ENCODE measurements around the gene EARS2. TPM values are rescaled to one million over a fixed set of nuclear protein-coding genes. Genes with fewer than 3 reads are reported as not detected.

The EARS2 gene
- polyA plus RNA-seq, 1 donor from 2014 or later, result 22.2 TPM

- Histone ChIP-seq H3K9ac (ENCODE audit: low read length) (no peak overlapping the region), H3K4me2 (ENCODE audit: low read length) (no peak overlapping the region), H3K4me3 (ENCODE audit: low read length) (no peak overlapping the region), H3K9me2 (ENCODE audit: insufficient read depth, low read length) (no peaks in the 10 kb centered on the region), H3K36me3 (ENCODE audit: insufficient read depth, low read length) (no peaks in the 10 kb centered on the region), H2AFZ (ENCODE audit: low read depth, low read length) (no peak overlapping the region), H3F3A (ENCODE audit: insufficient read depth, low read length, poor library complexity, severe bottlenecking) (no peaks in the 10 kb centered on the region), H3K79me2 (replicated peaks; ENCODE audit: insufficient read depth, low read length) (no peaks in the 10 kb centered on the region), H3K9me3 (ENCODE audit: low read length) (no peaks in the 10 kb centered on the region), H4K20me1 (ENCODE audit: insufficient read depth) (no peaks in the 10 kb centered on the region), H3K27me3 (ENCODE audit: insufficient read depth, low read depth, low read length) (no peaks in the 10 kb centered on the region), H3K27ac (ENCODE audit: low read length) (no peak overlapping the region)
- no peak for TF ChIP-seq POLR2AphosphoS5 (IDR thresholded peaks at IDR 0.05)
- no peak for TF ChIP-seq RAD21 (conservative IDR thresholded peaks at IDR 0.05)
- TF ChIP-seq EP300 (conservative IDR thresholded peaks at IDR 0.05; ENCODE audit: poor library complexity, severe bottlenecking), result no peak
- no peak for TF ChIP-seq MXI1 (conservative IDR thresholded peaks at IDR 0.05; ENCODE audit: poor library complexity, severe bottlenecking)
- TF ChIP-seq TAF1 (IDR thresholded peaks at IDR 0.05; ENCODE audit: low read depth), result no peak
- TF ChIP-seq CTCF (IDR thresholded peaks at IDR 0.05; ENCODE audit: poor library complexity, severe bottlenecking), result no peak
Measured at GRCh38 chr16:23482778-23483177, 74.4 kb downstream of the EARS2 start.

- no peaks in the 10 kb centered on the region for H3K9me3 ChIP-seq (ENCODE audit: low read length)
- H3K9ac ChIP-seq (ENCODE audit: low read length), result no peak overlapping the region
- H3K36me3 ChIP-seq (ENCODE audit: insufficient read depth, low read length), result no peaks in the 10 kb centered on the region
- H3K4me2 ChIP-seq (ENCODE audit: low read length), result no peak overlapping the region
- H2AFZ ChIP-seq (ENCODE audit: low read depth, low read length), result no peak overlapping the region
- TF ChIP-seq REST (IDR thresholded peaks at IDR 0.05; ENCODE audit: borderline replicate concordance), result no peak
- no peak for TF ChIP-seq EZH2 (IDR thresholded peaks at IDR 0.05; ENCODE audit: borderline replicate concordance, insufficient read depth, low read length, poor library complexity, severe bottlenecking)
- no peak for TF ChIP-seq CTCF (IDR thresholded peaks at IDR 0.05; ENCODE audit: poor library complexity, severe bottlenecking)
- no peak for TF ChIP-seq RAD21 (conservative IDR thresholded peaks at IDR 0.05)
- TF ChIP-seq POLR2AphosphoS5 (IDR thresholded peaks at IDR 0.05), result no peak
- no peak for TF ChIP-seq SMC3 (conservative IDR thresholded peaks at IDR 0.05; ENCODE audit: poor library complexity)
- TF ChIP-seq EP300 (conservative IDR thresholded peaks at IDR 0.05; ENCODE audit: poor library complexity, severe bottlenecking), result no peak
- no peak for TF ChIP-seq MXI1 (conservative IDR thresholded peaks at IDR 0.05; ENCODE audit: poor library complexity, severe bottlenecking)
- TF ChIP-seq TAF1 (IDR thresholded peaks at IDR 0.05; ENCODE audit: low read depth), result no peak
- no peak overlapping the region for H3K4me3 ChIP-seq (ENCODE audit: low read length)
- H3K27ac ChIP-seq (ENCODE audit: low read length), result no peak overlapping the region
- no peaks in the 10 kb centered on the region for H3K79me2 ChIP-seq (replicated peaks; ENCODE audit: insufficient read depth, low read length)
- no peaks in the 10 kb centered on the region for H3F3A ChIP-seq (ENCODE audit: insufficient read depth, low read length, poor library complexity, severe bottlenecking)
- no peaks in the 10 kb centered on the region for H4K20me1 ChIP-seq (ENCODE audit: insufficient read depth)
- no peaks in the 10 kb centered on the region for H3K27me3 ChIP-seq (ENCODE audit: insufficient read depth, low read depth, low read length)
- no peaks in the 10 kb centered on the region for H3K9me2 ChIP-seq (ENCODE audit: insufficient read depth, low read length)
Measured at GRCh38 chr16:23480257-23480656, 76.9 kb downstream of the EARS2 start.
